Measurements from ENCODE around the gene LIG1. TPM values are rescaled to one million over a fixed set of nuclear protein-coding genes. Genes with fewer than 3 reads are reported as not detected.
A peak's percentile ranks its signal among the peaks of the same experiment; 100 is the strongest.

LIG1 gene
- total and polyA plus RNA-seq, 2 of the 13 experiments (the other 11 are each of a cell fraction or from before 2014, with no cell fraction given) = 20.1 to 64.4 TPM

- TF ChIP-seq HINFP (CRISPR knock-in tag; IDR thresholded peaks at IDR 0.05; ENCODE audit: low read depth) (peak; percentile 97), ZNF782 (CRISPR knock-in tag; IDR thresholded peaks at IDR 0.05; ENCODE audit: borderline replicate concordance) (no peak), HNRNPUL1 (IDR thresholded peaks at IDR 0.05; ENCODE audit: low read depth, low read length) (no peak), POLR2A (IDR thresholded peaks at IDR 0.05; ENCODE audit: insufficient read depth in 1 of 2, low read depth in 2 of 2, low read length in 2 of 2) (peak; percentile 64 to 76; a peak in 3 of 4 replicates), FOXO1 (CRISPR knock-in tag; IDR thresholded peaks at IDR 0.05) (no peak; the same call in 1 of the 2 replicates), ZNF292 (CRISPR knock-in tag; IDR thresholded peaks at IDR 0.05; ENCODE audit: borderline replicate concordance, low read depth) (no peak), STAT6 (CRISPR knock-in tag; IDR thresholded peaks at IDR 0.05; ENCODE audit: borderline replicate concordance) (0 out of 2 replicates have a peak, but pooled peaks have one; percentile 74), HNRNPLL (IDR thresholded peaks at IDR 0.05; ENCODE audit: low read depth, low read length, poor library complexity, severe bottlenecking) (peak; percentile 83), ZNF678 (CRISPR knock-in tag; IDR thresholded peaks at IDR 0.05) (no peak), YY1 (IDR thresholded peaks at IDR 0.05; ENCODE audit: insufficient read depth, insufficient replicate concordance, low read depth, low read length) (peak; percentile 17), ZNF562 (CRISPR knock-in tag; IDR thresholded peaks at IDR 0.05; ENCODE audit: borderline replicate concordance) (no peak), POLR2G (IDR thresholded peaks at IDR 0.05; ENCODE audit: low read depth, low read length) (peak; percentile 70), ZNF704 (CRISPR knock-in tag; IDR thresholded peaks at IDR 0.05; ENCODE audit: borderline replicate concordance) (0 out of 2 replicates have a peak, but pooled peaks have one; percentile 32), RBAK (CRISPR knock-in tag; IDR thresholded peaks at IDR 0.05) (no peak), POGK (CRISPR knock-in tag; conservative IDR thresholded peaks at IDR 0.05) (peak; percentile 56), ZNF296 (CRISPR knock-in tag; conservative IDR thresholded peaks at IDR 0.05) (no peak), ZFP82 (CRISPR knock-in tag; IDR thresholded peaks at IDR 0.05; ENCODE audit: borderline replicate concordance) (no peak), ZFP36L1 (CRISPR knock-in tag; IDR thresholded peaks at IDR 0.05) (no peak), NONO (IDR thresholded peaks at IDR 0.05) (no peak), NONO (CRISPR knock-in tag; conservative IDR thresholded peaks at IDR 0.05) (0 out of 2 replicates have a peak, but pooled peaks have one; percentile 27), ZBTB7B (CRISPR knock-in tag; IDR thresholded peaks at IDR 0.05) (no peak), RXRA (CRISPR knock-in tag; IDR thresholded peaks at IDR 0.05) (0 out of 2 replicates have a peak, but pooled peaks have one; percentile 13)
Measured at GRCh38 chr19:48203794-48204628, 33.9 kb upstream of the LIG1 start (continued).
